HCT116 (cell line): ENCODE data around the gene MAGEA11. TPM values are rescaled to one million over a fixed set of nuclear protein-coding genes. Genes with fewer than 3 reads are reported as not detected.

Experiments
- ATAC-seq: fragments of 200-7000 bp; cut with Tn5 transposase; 2 replicates; pipeline ENCODE4 v1.9.1; 2020; ENCODE audit warnings: mild to moderate bottlenecking, moderate library complexity
- BruUV-seq: library from RNA; stranded (reverse); fragments of 400-500 nt; replicated peaks from 2 replicates; lab custom pipeline; 2021; lab: Mats Ljungman, UMichigan
- CTCF ChIA-PET: fragments of 300-600 bp; sonication (Branson Sonifier 250); formaldehyde crosslinking; loops from one replicate; lab custom pipeline; 2021; ENCODE audit warnings: antibody characterized with exemption; lab: Charles Lee
- POLR2A ChIA-PET: fragments of 300-600, 350-600 bp; sonication (Branson Sonifier 250); formaldehyde crosslinking; loops from one replicate; lab custom pipeline; 2021; ENCODE audit warnings: antibody characterized with exemption; lab: Charles Lee
- RAD21 ChIA-PET, 2 experiments: fragments of 300-600 bp; sonication (Branson Sonifier 250); formaldehyde crosslinking; loops; one replicate each; lab custom pipeline; 2023; ENCODE audit warnings: low total read pairs in 2 of 2; ENCODE audit not compliant: uncharacterized antibody in 2 of 2, unreplicated experiment in 2 of 2, low non-redundant PET in 1 of 2; lab: Charles Lee
- DNase-seq: peaks from one replicate; pipeline ENCODE4 v3.0.0-alpha.2; 2010; ENCODE audit warnings: low read depth, low spot score
- H2AFZ ChIP-seq: fragments of 200-600 bp; shearing (Covaris generic), sonication (generic); 2 replicates; pipeline ENCODE4 v1.6.1; 2017; ENCODE audit warnings: low read depth, mixed run types, mixed read lengths, antibody characterized with exemption, low read length; ENCODE audit not compliant: poor library complexity, severe bottlenecking
- H3K27ac ChIP-seq: 2 replicates; pipeline ENCODE4 v1.5.1; 2012; ENCODE audit warnings: low read depth, low read length
- H3K27me3 ChIP-seq: fragments of 200-600 bp; sonication (generic); 2 replicates; pipeline ENCODE4 v1.6.1; 2016; ENCODE audit warnings: mixed run types, low read length, mixed read lengths; ENCODE audit not compliant: insufficient read depth
- H3K36me3 ChIP-seq, 2 experiments: fragments of 200-500 bp in 1 of 2; fragments of 200-600 bp in 1 of 2; sonication (Bioruptor generic) in 1 of 2; sonication (generic) in 1 of 2; 2 replicates each; pipeline versions ENCODE4 v1.5.1 to v1.6.1; 2014 to 2016; ENCODE audit warnings: low read length in 2 of 2, inconsistent platforms in 1 of 2, mixed read lengths in 1 of 2, mixed run types in 1 of 2; ENCODE audit not compliant: insufficient read depth in 2 of 2, control insufficient read depth in 1 of 2
- H3K4me1 ChIP-seq, 2 experiments: fragments of 200-600 bp in 1 of 2; sonication (generic) in 1 of 2; 2 replicates each; pipeline versions ENCODE4 v1.5.1 to v1.6.1; 2012 to 2017; ENCODE audit warnings: low read length in 2 of 2, inconsistent platforms in 1 of 2, mild to moderate bottlenecking in 1 of 2, mixed read lengths in 1 of 2, mixed run types in 1 of 2, moderate library complexity in 1 of 2; ENCODE audit not compliant: insufficient read depth in 2 of 2, control insufficient read depth in 1 of 2
- H3K4me2 ChIP-seq: fragments of 200-600 bp; sonication (generic); 2 replicates; pipeline ENCODE4 v1.6.1; 2017; ENCODE audit warnings: mixed run types, low read length, mixed read lengths
- H3K4me3 ChIP-seq, 2 experiments: fragments of 200-600 bp in 1 of 2; sonication (generic) in 1 of 2; replicated peaks in 1 of 2; 2 replicates each; pipeline ENCODE4 v1.5.1; 2011 to 2016; ENCODE audit warnings: low read length in 2 of 2, control low read depth in 1 of 2, low read depth in 1 of 2, mild to moderate bottlenecking in 1 of 2, mixed read lengths in 1 of 2, mixed run types in 1 of 2
- H3K79me2 ChIP-seq: fragments of 200-600 bp; sonication (generic); 2 replicates; pipeline ENCODE4 v1.6.1; 2017; ENCODE audit warnings: mild to moderate bottlenecking, mixed run types, low read length, moderate library complexity, mixed read lengths; ENCODE audit not compliant: insufficient read depth
- H3K9ac ChIP-seq: fragments of 200-600 bp; sonication (generic); 2 replicates; pipeline ENCODE4 v1.6.1; 2016; ENCODE audit warnings: low read length, mixed read lengths
- H3K9me2 ChIP-seq: fragments of 200-600 bp; sonication (generic), shearing (Covaris generic); 2 replicates; pipeline ENCODE4 v1.6.1; 2017; ENCODE audit warnings: mixed run types, mild to moderate bottlenecking, moderate library complexity; ENCODE audit not compliant: insufficient read depth
- H3K9me3 ChIP-seq, 2 experiments: fragments of 200-500 bp in 1 of 2; fragments of 200-600 bp in 1 of 2; sonication (Bioruptor generic) in 1 of 2; sonication (generic) in 1 of 2; 2 replicates each; pipeline ENCODE4 v1.6.1; 2014 to 2017; ENCODE audit warnings: low read length in 2 of 2, mixed read lengths in 2 of 2, inconsistent platforms in 1 of 2, low read depth in 1 of 2, mild to moderate bottlenecking in 1 of 2, mixed run types in 1 of 2, moderate library complexity in 1 of 2; ENCODE audit not compliant: control insufficient read depth in 1 of 2, insufficient read depth in 1 of 2
- H4K20me1 ChIP-seq: fragments of 200-600 bp; sonication (generic), shearing (Covaris generic); 2 replicates; pipeline ENCODE4 v1.6.1; 2017; ENCODE audit warnings: mixed run types, mild to moderate bottlenecking, moderate library complexity; ENCODE audit not compliant: insufficient read depth
- ATF3 ChIP-seq: IDR thresholded peaks from 2 replicates; pipeline ENCODE4 v1.6.1; 2012
- CEBPB ChIP-seq: IDR thresholded peaks from 2 replicates; pipeline ENCODE4 v1.6.1; 2012; ENCODE audit warnings: low read depth
- CTCF ChIP-seq, 3 experiments: fragments of 200-600 bp in 1 of 3; sonication (generic) in 1 of 3; IDR thresholded peaks in 2 of 3; conservative IDR thresholded peaks in 1 of 3; 2 replicates each; pipeline ENCODE4 v1.5.1; 2012 to 2017; ENCODE audit warnings: low read depth in 2 of 3, low read length in 2 of 3, antibody characterized with exemption in 1 of 3, borderline replicate concordance in 1 of 3, control low read depth in 1 of 3, mild to moderate bottlenecking in 1 of 3, mixed read lengths in 1 of 3, mixed run types in 1 of 3, moderate library complexity in 1 of 3; ENCODE audit not compliant: insufficient read depth in 1 of 3
- EGR1 ChIP-seq: IDR thresholded peaks from 2 replicates; pipeline ENCODE4 v1.6.1; 2012; ENCODE audit warnings: low read depth
- EZH2 ChIP-seq: fragments of 200-600 bp; sonication (generic); IDR thresholded peaks from 2 replicates; pipeline ENCODE4 v1.6.1; 2017; ENCODE audit warnings: antibody characterized with exemption, mixed run types
- EZH2phosphoT487 ChIP-seq: fragments of 200-600 bp; IDR thresholded peaks from 2 replicates; pipeline ENCODE4 v1.6.1; 2018; ENCODE audit warnings: antibody characterized with exemption, borderline replicate concordance
- FOSL1 ChIP-seq: IDR thresholded peaks from 2 replicates; pipeline ENCODE4 v1.6.1; 2012; ENCODE audit warnings: low read depth
- JUND ChIP-seq: IDR thresholded peaks from 2 replicates; pipeline ENCODE4 v1.6.1; 2012
- MAX ChIP-seq: IDR thresholded peaks from 2 replicates; pipeline ENCODE4 v1.6.1; 2012
- POLR2A ChIP-seq: IDR thresholded peaks from 2 replicates; pipeline ENCODE4 v1.7.0; 2011; ENCODE audit warnings: borderline replicate concordance; ENCODE audit not compliant: insufficient read depth, insufficient read length; ENCODE audit errors: extremely low read depth
- POLR2AphosphoS5 ChIP-seq: IDR thresholded peaks from 2 replicates; pipeline ENCODE4 v1.6.1; 2011; ENCODE audit warnings: mild to moderate bottlenecking, low read depth, low read length, moderate library complexity
- RAD21 ChIP-seq: IDR thresholded peaks from 2 replicates; pipeline ENCODE4 v1.6.1; 2012; ENCODE audit warnings: low read depth, mild to moderate bottlenecking
- SP1 ChIP-seq: IDR thresholded peaks from 2 replicates; pipeline ENCODE4 v1.6.1; 2012; ENCODE audit warnings: low read depth
- SRF ChIP-seq: IDR thresholded peaks from 2 replicates; pipeline ENCODE4 v1.6.1; 2012; ENCODE audit warnings: low read depth
- TCF7L2 ChIP-seq: IDR thresholded peaks from 2 replicates; pipeline ENCODE4 v1.7.0; 2011; ENCODE audit warnings: borderline replicate concordance, inconsistent platforms; ENCODE audit not compliant: insufficient read depth, insufficient read length; ENCODE audit errors: extremely low read depth
- ZFX ChIP-seq: fragments of 450-650 bp; IDR thresholded peaks from 2 replicates; pipeline ENCODE4 v1.6.1; 2017
- ZNF274 ChIP-seq: fragments of 200-500 bp; sonication (Bioruptor generic); IDR thresholded peaks from 2 replicates; pipeline ENCODE4 v1.6.1; 2014; ENCODE audit warnings: mild to moderate bottlenecking, low read depth, low read length, inconsistent platforms
- intact Hi-C: fragments of 100-400 bp; cut with micrococcal nuclease; formaldehyde crosslinking; loops from 2 replicates; pipeline ENCODE4 v1.10.0; 2022
- total RNA-seq: library from RNA; stranded (reverse); gene quantifications from one replicate; pipeline ENCODE4 v1.2.1, GENCODE V29; 2021; ENCODE audit not compliant: unreplicated experiment

The MAGEA11 gene
- total RNA-seq, 1 experiment from 2014 or later = not detected

- ATAC-seq (no peak), DNase-seq (no peak)
- Histone ChIP-seq H3K27ac (no peak overlapping the region), H3K4me3 (no peak overlapping the region), H3K36me3 (no peaks in the 10 kb centered on the region), H3K9ac (no peak overlapping the region), H3K79me2 (no peaks in the 10 kb centered on the region), H2AFZ (no peak overlapping the region), H3K9me2 (no peaks in the 10 kb centered on the region), H3K27me3 (no peaks in the 10 kb centered on the region), H4K20me1 (no peaks in the 10 kb centered on the region), H3K4me2 (no peak overlapping the region), H3K9me3 (no peaks in the 10 kb centered on the region), H3K4me1 (no peaks in the 10 kb centered on the region)
- TF ChIP-seq EZH2 (no peak), POLR2A (no peak), EGR1 (no peak), SRF (no peak), TCF7L2 (no peak), ATF3 (no peak)
- no TSS peak for BruUV-seq
- RAD21 ChIA-PET = no interaction called here
- POLR2A ChIA-PET = no interaction called here
- CTCF ChIA-PET = no interaction called here
- intact Hi-C loops = no loop called here
Observed at GRCh38 chrX:149704664-149705063, 7.2 kb upstream of the MAGEA11 start.

- no peaks in the 10 kb centered on the region for H3K9me3 ChIP-seq
- intact Hi-C loops = no loop called here
- ATAC-seq = no peak
- no peak for DNase-seq
- H4K20me1 ChIP-seq = no peaks in the 10 kb centered on the region
- no peak overlapping the region for H3K27ac ChIP-seq
- no peaks in the 10 kb centered on the region for H3K79me2 ChIP-seq
- CTCF ChIA-PET = no interaction called here
- H3K36me3 ChIP-seq = no peaks in the 10 kb centered on the region
- no peaks in the 10 kb centered on the region for H3K9me2 ChIP-seq
- H3K9ac ChIP-seq = no peak overlapping the region
- H3K4me1 ChIP-seq = no peaks in the 10 kb centered on the region
- H3K27me3 ChIP-seq = no peaks in the 10 kb centered on the region
- no TSS peak for BruUV-seq
- no peak overlapping the region for H3K4me3 ChIP-seq
- RAD21 ChIA-PET = no interaction called here
- POLR2A ChIA-PET = no interaction called here
- no peak overlapping the region for H3K4me2 ChIP-seq
- H2AFZ ChIP-seq = no peak overlapping the region
- TF ChIP-seq POLR2AphosphoS5 (no peak), ZNF274 (no peak), ZFX (no peak), SP1 (no peak), MAX (no peak), SRF (no peak), CTCF (IDR thresholded peaks at IDR 0.05 in 2 of 3, conservative IDR thresholded peaks at IDR 0.05 in 1 of 3; ENCODE audit: borderline replicate concordance in 1 of 3, insufficient read depth in 1 of 3, low read depth in 2 of 3, low read length in 2 of 3) (no peak), JUND (no peak), FOSL1 (no peak), CEBPB (no peak), ATF3 (no peak), POLR2A (no peak), EZH2phosphoT487 (no peak), EGR1 (no peak), RAD21 (no peak)
Observed at GRCh38 chrX:149707147-149707901, 4.5 kb upstream of the MAGEA11 start.
